Measurements from ENCODE around the gene RXFP1. TPM values are rescaled to one million over a fixed set of nuclear protein-coding genes. Genes with fewer than 3 reads are reported as not detected.

RXFP1 gene
- polyA plus RNA-seq, 1 donor = 0.43 TPM

DNA sequence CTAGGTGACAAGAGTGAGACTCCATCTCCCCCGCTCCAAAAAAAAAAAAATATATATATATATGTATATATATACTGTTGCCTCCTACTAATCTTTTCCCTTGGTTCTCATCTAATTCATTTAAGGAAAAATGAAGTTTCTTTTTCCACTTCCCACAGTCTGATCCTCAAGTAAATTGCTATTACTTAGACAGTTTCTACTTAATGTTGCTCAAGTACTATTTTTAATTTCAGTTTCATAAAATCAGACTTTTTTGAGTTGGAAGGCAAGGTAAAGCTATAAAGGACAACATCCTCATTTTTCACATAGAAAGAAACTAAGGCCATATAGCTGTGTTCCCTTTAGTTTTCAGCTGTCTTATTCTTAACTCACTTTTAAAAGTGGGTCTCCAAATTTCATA is 5.8 kb downstream of the RXFP1 start:
- H3K4me1 ChIP-seq (ENCODE audit: control insufficient read depth, insufficient read depth, low read length) = no peaks in the 10 kb centered on the region
- WGBS (ENCODE audit: insufficient coverage, low lambda C conversion rate) = no CpG with 5 or more reads among the region's 1 CpG
- no peaks in the 10 kb centered on the region for H3K27me3 ChIP-seq (ENCODE audit: control insufficient read depth, insufficient read depth, low read length)
- no peaks in the 10 kb centered on the region for H3K9me3 ChIP-seq (ENCODE audit: control insufficient read depth, low read depth, low read length)
- no peak overlapping the region for H3K27ac ChIP-seq (ENCODE audit: low read length)
- H3K36me3 ChIP-seq (ENCODE audit: control insufficient read depth, insufficient read depth, low read length) = no peaks in the 10 kb centered on the region
- H3K4me3 ChIP-seq (ENCODE audit: low read length) = no peak overlapping the region
- DNase-seq = no peak

DNA sequence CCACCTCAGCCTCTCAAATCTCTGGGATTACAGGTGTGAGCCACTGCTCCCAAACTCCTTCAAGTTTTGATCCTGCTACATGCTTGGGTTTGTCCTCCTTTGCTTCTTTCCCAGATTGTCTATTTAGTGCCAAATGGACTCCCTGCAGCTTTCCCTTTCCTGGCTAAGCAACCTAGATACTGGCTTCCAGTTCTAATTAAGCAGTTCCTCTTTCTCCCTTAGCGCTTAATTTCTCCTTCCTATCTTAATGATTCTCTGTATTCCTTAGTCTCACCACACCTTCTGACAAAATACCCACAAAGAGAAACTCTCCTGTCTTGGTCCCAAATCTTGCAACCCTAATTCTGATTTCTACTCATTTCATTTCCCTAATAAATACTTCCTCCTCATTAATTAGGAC is 7.8 kb downstream of the RXFP1 start:
- no peaks in the 10 kb centered on the region for H3K27me3 ChIP-seq (ENCODE audit: control insufficient read depth, insufficient read depth, low read length)
- no peaks in the 10 kb centered on the region for H3K4me1 ChIP-seq (ENCODE audit: control insufficient read depth, insufficient read depth, low read length)
- H3K4me3 ChIP-seq (ENCODE audit: low read length) = no peak overlapping the region
- no peak for DNase-seq
- no peak overlapping the region for H3K27ac ChIP-seq (ENCODE audit: low read length)
- no peaks in the 10 kb centered on the region for H3K36me3 ChIP-seq (ENCODE audit: control insufficient read depth, insufficient read depth, low read length)
- WGBS (ENCODE audit: insufficient coverage, low lambda C conversion rate) = 100% methylated on average over 1 of the region's 1 CpG
- no peaks in the 10 kb centered on the region for H3K9me3 ChIP-seq (ENCODE audit: control insufficient read depth, low read depth, low read length)

DNA sequence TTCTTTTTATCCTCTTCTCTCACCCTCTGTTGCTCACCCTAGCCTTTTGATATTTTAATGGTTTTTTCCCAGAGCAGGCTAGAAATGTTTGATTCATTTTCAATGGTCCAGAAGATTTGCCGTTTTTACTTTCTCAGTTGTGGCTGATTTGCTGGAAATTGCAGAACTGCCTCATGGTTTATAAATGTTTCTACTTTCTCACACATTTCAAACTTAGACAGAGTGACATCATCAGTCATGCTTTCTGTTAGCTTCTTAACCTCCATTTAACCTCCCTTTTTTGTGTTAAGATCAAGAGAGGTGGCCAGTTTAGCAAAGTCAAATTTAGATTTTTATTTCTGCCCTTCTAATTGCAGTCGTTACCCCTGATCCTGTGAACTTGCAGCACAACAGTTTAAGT is 8.7 kb downstream of the RXFP1 start:
- WGBS (ENCODE audit: insufficient coverage, low lambda C conversion rate) = 80% methylated on average over 2 of the region's 2 CpGs
- no peaks in the 10 kb centered on the region for H3K36me3 ChIP-seq (ENCODE audit: control insufficient read depth, insufficient read depth, low read length)
- no peaks in the 10 kb centered on the region for H3K9me3 ChIP-seq (ENCODE audit: control insufficient read depth, low read depth, low read length)
- no peak overlapping the region for H3K27ac ChIP-seq (ENCODE audit: low read length)
- H3K4me1 ChIP-seq (ENCODE audit: control insufficient read depth, insufficient read depth, low read length) = no peaks in the 10 kb centered on the region
- no peak overlapping the region for H3K4me3 ChIP-seq (ENCODE audit: low read length)
- H3K27me3 ChIP-seq (ENCODE audit: control insufficient read depth, insufficient read depth, low read length) = no peaks in the 10 kb centered on the region
- DNase-seq = no peak

DNA sequence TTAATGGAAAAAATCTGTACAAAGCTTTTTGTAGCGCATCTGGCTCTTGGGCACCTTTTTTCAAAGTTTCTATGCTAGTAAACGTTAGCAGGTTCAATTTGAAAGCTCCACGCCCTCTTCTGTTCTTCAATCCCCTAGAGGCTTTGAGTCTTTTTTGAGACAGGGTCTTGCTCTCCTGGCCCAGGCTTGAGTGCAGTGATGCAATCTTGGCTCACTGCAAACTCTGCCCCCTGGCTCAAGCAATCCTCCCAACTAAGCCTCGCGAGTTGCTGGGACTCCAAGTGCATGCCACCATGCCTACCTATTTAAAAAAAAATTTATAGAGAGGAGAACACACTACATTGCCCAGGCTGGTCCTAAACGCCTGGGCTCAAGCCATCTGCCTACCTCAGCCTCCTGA is 9.2 kb downstream of the RXFP1 start:
- no peaks in the 10 kb centered on the region for H3K27me3 ChIP-seq (ENCODE audit: control insufficient read depth, insufficient read depth, low read length)
- DNase-seq = no peak
- H3K4me3 ChIP-seq (ENCODE audit: low read length) = no peak overlapping the region
- H3K9me3 ChIP-seq (ENCODE audit: control insufficient read depth, low read depth, low read length) = no peaks in the 10 kb centered on the region
- no peak overlapping the region for H3K27ac ChIP-seq (ENCODE audit: low read length)
- WGBS (ENCODE audit: insufficient coverage, low lambda C conversion rate) = no CpG with 5 or more reads among the region's 6 CpGs
- no peaks in the 10 kb centered on the region for H3K36me3 ChIP-seq (ENCODE audit: control insufficient read depth, insufficient read depth, low read length)
- no peaks in the 10 kb centered on the region for H3K4me1 ChIP-seq (ENCODE audit: control insufficient read depth, insufficient read depth, low read length)

DNA sequence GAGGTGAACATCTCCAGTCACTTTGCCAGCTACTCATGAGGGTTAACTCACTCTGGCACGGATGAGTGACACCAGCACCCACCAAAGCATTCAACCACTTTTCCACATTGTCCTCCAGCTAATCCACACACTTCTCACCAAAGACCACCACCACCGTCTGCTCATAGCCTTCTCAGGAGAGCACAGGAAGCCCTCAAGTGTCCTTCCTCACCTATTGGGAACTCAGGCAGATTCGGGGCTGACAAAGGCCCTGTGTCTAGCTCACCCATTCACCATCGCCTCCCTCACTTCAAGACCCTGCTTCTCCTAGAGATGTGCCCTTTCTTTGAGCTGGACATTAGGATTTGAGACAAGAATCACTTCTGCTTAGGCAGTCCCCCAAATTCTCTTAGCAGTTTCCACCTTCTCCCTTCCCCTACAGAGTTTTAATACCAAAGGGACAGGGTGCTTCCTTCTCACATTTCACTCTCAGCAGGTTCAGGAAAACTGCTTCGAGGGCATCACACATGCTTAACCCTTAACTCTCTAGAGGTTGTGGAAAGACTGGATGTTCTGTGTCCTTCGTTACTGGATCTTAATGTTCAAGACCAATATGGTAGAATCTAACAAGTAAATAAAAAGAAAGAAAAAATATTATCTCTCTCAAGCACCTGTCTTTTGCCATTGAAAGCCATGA is 11.0 kb downstream of the RXFP1 start:
- no peaks in the 10 kb centered on the region for H3K27me3 ChIP-seq (ENCODE audit: control insufficient read depth, insufficient read depth, low read length)
- no peak overlapping the region for H3K4me3 ChIP-seq (ENCODE audit: low read length)
- no peaks in the 10 kb centered on the region for H3K9me3 ChIP-seq (ENCODE audit: control insufficient read depth, low read depth, low read length)
- H3K4me1 ChIP-seq (ENCODE audit: control insufficient read depth, insufficient read depth, low read length) = no peaks in the 10 kb centered on the region
- no CpG with 5 or more reads among the region's 6 CpGs for WGBS (ENCODE audit: insufficient coverage, low lambda C conversion rate)
- no peaks in the 10 kb centered on the region for H3K36me3 ChIP-seq (ENCODE audit: control insufficient read depth, insufficient read depth, low read length)
- H3K27ac ChIP-seq (ENCODE audit: low read length) = no peak overlapping the region
- no peak for DNase-seq

DNA sequence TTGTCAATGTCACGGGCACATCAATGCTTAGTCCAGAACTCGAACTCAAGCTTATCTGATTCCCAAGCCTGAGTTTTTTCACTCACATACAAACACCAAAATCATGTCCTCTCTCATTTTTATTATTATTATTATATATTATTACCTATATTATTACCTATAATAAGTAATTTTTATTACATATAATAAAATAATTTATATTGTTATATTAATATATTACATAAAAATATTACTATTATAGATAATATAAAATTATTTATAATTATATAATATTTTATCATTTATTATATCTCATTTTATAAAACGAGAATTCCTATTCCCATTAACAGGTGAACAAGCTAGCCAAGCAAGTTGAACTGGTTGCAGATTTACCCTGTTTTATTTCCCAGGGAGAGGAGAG is 13.0 kb downstream of the RXFP1 start:
- H3K4me3 ChIP-seq (ENCODE audit: low read length) = no peak overlapping the region
- no peaks in the 10 kb centered on the region for H3K36me3 ChIP-seq (ENCODE audit: control insufficient read depth, insufficient read depth, low read length)
- H3K4me1 ChIP-seq (ENCODE audit: control insufficient read depth, insufficient read depth, low read length) = no peaks in the 10 kb centered on the region
- 100% methylated on average over 2 of the region's 3 CpGs for WGBS (ENCODE audit: insufficient coverage, low lambda C conversion rate)
- no peak for DNase-seq
- no peaks in the 10 kb centered on the region for H3K27me3 ChIP-seq (ENCODE audit: control insufficient read depth, insufficient read depth, low read length)
- no peaks in the 10 kb centered on the region for H3K9me3 ChIP-seq (ENCODE audit: control insufficient read depth, low read depth, low read length)
- H3K27ac ChIP-seq (ENCODE audit: low read length) = no peak overlapping the region

DNA sequence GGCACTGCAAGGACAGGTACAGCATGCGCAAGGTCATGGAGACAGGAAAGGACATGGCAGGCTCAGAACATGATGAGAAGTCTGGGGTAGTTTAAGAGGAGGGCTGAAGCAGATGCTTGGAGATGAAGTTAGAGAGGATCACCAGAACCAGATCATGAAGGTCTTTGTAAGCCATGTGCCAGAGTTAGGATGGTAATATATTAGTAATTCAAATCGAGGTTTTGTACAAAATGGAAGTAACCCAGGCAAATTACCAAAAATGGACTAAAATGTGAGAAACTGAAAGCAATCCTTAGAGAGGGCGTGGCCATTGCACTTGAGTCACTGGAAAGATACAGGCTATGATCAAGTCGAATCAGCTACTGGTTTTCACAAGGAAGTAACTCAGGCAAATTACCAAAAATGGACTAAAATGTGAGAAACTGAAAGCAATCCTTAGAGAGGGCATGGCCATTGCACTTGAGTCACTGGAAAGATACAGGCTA is 13.5 kb downstream of the RXFP1 start:
- Histone ChIP-seq H3K9me3 (ENCODE audit: control insufficient read depth, low read depth, low read length) (no peaks in the 10 kb centered on the region), H3K4me1 (ENCODE audit: control insufficient read depth, insufficient read depth, low read length) (no peaks in the 10 kb centered on the region), H3K36me3 (ENCODE audit: control insufficient read depth, insufficient read depth, low read length) (no peaks in the 10 kb centered on the region), H3K4me3 (ENCODE audit: low read length) (no peak overlapping the region), H3K27ac (ENCODE audit: low read length) (no peak overlapping the region), H3K27me3 (ENCODE audit: control insufficient read depth, insufficient read depth, low read length) (no peaks in the 10 kb centered on the region)
- WGBS (ENCODE audit: insufficient coverage, low lambda C conversion rate) = 100% methylated on average over 1 of the region's 4 CpGs
- DNase-seq = no peak

DNA sequence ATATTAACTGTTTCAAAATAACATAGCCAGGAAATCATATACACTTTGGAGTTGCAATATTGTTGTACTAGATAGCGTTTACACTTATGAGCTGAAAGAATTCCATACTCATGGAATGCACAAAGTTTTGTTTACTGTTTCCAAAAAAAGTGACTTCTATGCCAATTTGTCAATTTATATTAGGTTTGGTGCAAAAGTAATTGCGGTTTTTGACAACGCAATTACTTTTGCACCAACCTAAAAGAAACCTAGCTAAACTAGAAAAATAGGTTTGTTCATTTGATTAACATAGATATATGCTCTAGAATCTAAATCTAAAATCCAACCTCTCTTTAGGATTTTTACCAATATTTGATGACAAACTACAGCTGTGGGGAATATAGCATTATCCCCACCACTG is 15.2 kb downstream of the RXFP1 start:
- no peaks in the 10 kb centered on the region for H3K27me3 ChIP-seq (ENCODE audit: control insufficient read depth, insufficient read depth, low read length)
- no peaks in the 10 kb centered on the region for H3K36me3 ChIP-seq (ENCODE audit: control insufficient read depth, insufficient read depth, low read length)
- WGBS (ENCODE audit: insufficient coverage, low lambda C conversion rate) = no CpG with 5 or more reads among the region's 3 CpGs
- no peak for DNase-seq
- no peak overlapping the region for H3K4me3 ChIP-seq (ENCODE audit: low read length)
- H3K27ac ChIP-seq (ENCODE audit: low read length) = no peak overlapping the region
- no peaks in the 10 kb centered on the region for H3K4me1 ChIP-seq (ENCODE audit: control insufficient read depth, insufficient read depth, low read length)
- no peaks in the 10 kb centered on the region for H3K9me3 ChIP-seq (ENCODE audit: control insufficient read depth, low read depth, low read length)

DNA sequence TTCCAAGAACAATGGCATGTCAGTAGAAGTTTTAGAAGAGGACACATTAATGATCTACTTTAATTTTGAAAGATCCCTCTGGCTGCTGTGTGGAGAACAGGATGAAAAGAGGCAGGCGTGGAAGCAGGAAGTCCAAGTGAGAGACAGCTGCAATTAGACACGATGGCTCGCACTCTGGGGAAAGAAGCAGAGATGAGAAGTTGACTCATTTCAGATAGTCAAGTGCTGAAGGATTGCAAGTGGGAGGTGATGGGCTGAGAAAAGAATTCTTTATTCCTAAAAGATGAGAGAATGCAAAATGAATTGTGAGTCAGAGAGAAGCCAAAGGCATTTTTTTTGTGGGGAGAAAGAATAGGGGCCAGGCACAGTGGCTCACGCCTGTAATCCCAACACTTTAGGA is 16.5 kb downstream of the RXFP1 start:
- no peak overlapping the region for H3K27ac ChIP-seq (ENCODE audit: low read length)
- no peak for DNase-seq
- no CpG with 5 or more reads among the region's 4 CpGs for WGBS (ENCODE audit: insufficient coverage, low lambda C conversion rate)
- H3K9me3 ChIP-seq (ENCODE audit: control insufficient read depth, low read depth, low read length) = no peaks in the 10 kb centered on the region
- H3K4me3 ChIP-seq (ENCODE audit: low read length) = no peak overlapping the region
- H3K27me3 ChIP-seq (ENCODE audit: control insufficient read depth, insufficient read depth, low read length) = no peaks in the 10 kb centered on the region
- no peaks in the 10 kb centered on the region for H3K4me1 ChIP-seq (ENCODE audit: control insufficient read depth, insufficient read depth, low read length)
- no peaks in the 10 kb centered on the region for H3K36me3 ChIP-seq (ENCODE audit: control insufficient read depth, insufficient read depth, low read length)

DNA sequence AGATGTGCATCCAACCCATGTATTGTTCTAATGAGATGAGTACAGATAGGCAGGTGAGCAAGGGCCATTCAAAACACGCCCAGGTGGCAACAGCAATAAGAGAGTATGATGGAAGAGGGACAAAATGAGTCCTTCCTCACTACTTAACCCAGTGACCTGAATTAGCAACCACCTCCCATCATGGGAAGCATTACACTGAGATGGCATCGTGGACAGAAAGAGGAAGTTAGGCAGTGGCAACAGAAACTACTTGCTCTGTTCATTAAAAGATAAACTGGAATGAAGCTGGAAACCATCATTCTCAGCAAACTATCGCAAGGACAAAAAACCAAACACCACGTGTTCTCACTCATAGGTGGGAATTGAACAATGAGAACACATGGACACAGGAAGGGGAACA is 17.2 kb downstream of the RXFP1 start:
- Histone ChIP-seq H3K4me1 (ENCODE audit: control insufficient read depth, insufficient read depth, low read length) (no peaks in the 10 kb centered on the region), H3K36me3 (ENCODE audit: control insufficient read depth, insufficient read depth, low read length) (no peaks in the 10 kb centered on the region), H3K4me3 (ENCODE audit: low read length) (no peak overlapping the region), H3K27me3 (ENCODE audit: control insufficient read depth, insufficient read depth, low read length) (no peaks in the 10 kb centered on the region), H3K9me3 (ENCODE audit: control insufficient read depth, low read depth, low read length) (no peaks in the 10 kb centered on the region), H3K27ac (ENCODE audit: low read length) (no peak overlapping the region)
- no peak for DNase-seq
- WGBS (ENCODE audit: insufficient coverage, low lambda C conversion rate) = 90% methylated on average over 2 of the region's 4 CpGs
